HFFc6 (cell line): ENCODE data around the gene MON1A. TPM values are rescaled to one million over a fixed set of nuclear protein-coding genes. Genes with fewer than 3 reads are reported as not detected.
"Not testable (repeated sequence)": the region's sequence is repeated elsewhere in the genome, so short reads cannot be mapped to it uniquely, and the experiment has no call there.

ENCODE experiments used
- DNase-seq: peaks from one replicate; pipeline ENCODE4 v3.0.0-alpha.2; 2018
- H3K27ac Mint-ChIP-seq: 2 replicates; pipeline ENCODE4 v1.8.0; 2020; ENCODE audit warnings: mild to moderate bottlenecking, mixed read lengths
- H3K27me3 Mint-ChIP-seq: 2 replicates; pipeline ENCODE4 v1.8.0; 2021; ENCODE audit warnings: mild to moderate bottlenecking, moderate library complexity, mixed read lengths; ENCODE audit not compliant: insufficient read depth
- H3K36me3 Mint-ChIP-seq: 2 replicates; pipeline ENCODE4 v1.8.0; 2021; ENCODE audit warnings: low read depth, mixed read lengths
- H3K4me1 Mint-ChIP-seq: 2 replicates; pipeline ENCODE4 v1.8.0; 2020; ENCODE audit warnings: low read depth, mixed read lengths
- H3K4me3 Mint-ChIP-seq: 2 replicates; pipeline ENCODE4 v1.8.0; 2020; ENCODE audit warnings: mild to moderate bottlenecking, moderate library complexity, mixed read lengths
- H3K9me3 Mint-ChIP-seq: 2 replicates; pipeline ENCODE4 v1.8.0; 2020; ENCODE audit warnings: mild to moderate bottlenecking, mixed read lengths
- CTCF ChIP-seq: fragments of 200-600 bp; sonication (generic); IDR thresholded peaks from 2 replicates; pipeline ENCODE4 v1.5.0; 2021; ENCODE audit warnings: antibody characterized with exemption, mild to moderate bottlenecking
- total RNA-seq, 6 experiments: library from RNA; stranded (reverse); fragmentation: NEBNext Ultra II Directional; extraction: Animal tissue kit (Norgen Biotek cat#: 25700); gene quantifications; 2 replicates in 1 of 6; 3 replicates in 5 of 6; pipeline ENCODE4 v1.2.3, GENCODE V29; 2021

The MON1A gene
- total RNA-seq, 6 experiments from 2014 or later = 13.6 to 20.3 (median 15.7) TPM

DNA sequence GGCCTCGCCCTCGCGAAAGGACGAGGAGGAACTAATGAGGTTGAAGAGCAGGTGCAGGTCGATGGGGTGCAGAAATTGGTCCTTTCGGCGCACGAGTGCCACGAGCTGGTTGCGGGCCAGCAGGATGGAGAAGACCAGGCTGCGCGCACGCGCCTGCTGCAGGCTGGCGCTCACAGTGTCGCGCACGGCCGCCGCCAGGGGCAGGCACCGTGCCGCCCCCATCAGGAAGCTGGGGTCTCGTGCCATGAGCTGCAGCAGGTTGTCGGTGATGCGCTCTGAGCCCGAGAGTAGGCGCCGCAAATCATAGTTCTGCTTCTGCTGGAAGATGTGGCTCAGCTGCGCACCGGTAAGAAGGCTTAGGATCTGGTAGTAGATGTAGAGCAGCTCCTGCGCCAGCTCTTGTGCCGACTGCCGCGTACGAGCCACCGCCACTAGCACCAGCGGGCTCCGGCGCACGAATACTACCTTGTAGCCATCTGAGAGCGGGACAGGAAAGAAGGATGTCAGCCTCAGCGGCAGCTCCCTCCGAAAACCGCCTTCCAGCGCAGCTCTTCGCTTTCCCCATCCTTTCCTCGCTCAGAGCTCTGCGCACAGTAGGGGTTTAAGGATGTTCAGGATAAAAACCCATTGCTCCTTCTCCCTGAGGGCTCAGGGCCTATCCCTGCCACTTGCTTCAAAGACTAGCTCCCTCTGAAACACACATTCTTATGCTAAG lies 19.0 kb downstream of the MON1A start:
- peaks cover 3% of the 10 kb centered on the region for H3K27me3 Mint-ChIP-seq
- no peak for DNase-seq
- no peak overlapping the region for H3K27ac Mint-ChIP-seq
- no peak for TF ChIP-seq CTCF
- no peak overlapping the region for H3K4me3 Mint-ChIP-seq
- H3K36me3 Mint-ChIP-seq = peaks cover 4% of the 10 kb centered on the region; the same call in 1 of the 2 replicates
- peaks cover 12% of the 10 kb centered on the region for H3K4me1 Mint-ChIP-seq
- no peaks in the 10 kb centered on the region for H3K9me3 Mint-ChIP-seq

GRCh38 chr3:49908373-49909199 lies 21.0 kb downstream of the MON1A start:
- TF ChIP-seq CTCF = no peak
- Mint-ChIP-seq H3K4me3 (no peak overlapping the region), H3K27me3 (peaks cover 3% of the 10 kb centered on the region), H3K36me3 (peaks cover 4% of the 10 kb centered on the region; the same call in 1 of the 2 replicates), H3K27ac (no peak overlapping the region), H3K4me1 (peaks cover 13% of the 10 kb centered on the region), H3K9me3 (no peaks in the 10 kb centered on the region)
- no peak for DNase-seq

DNA sequence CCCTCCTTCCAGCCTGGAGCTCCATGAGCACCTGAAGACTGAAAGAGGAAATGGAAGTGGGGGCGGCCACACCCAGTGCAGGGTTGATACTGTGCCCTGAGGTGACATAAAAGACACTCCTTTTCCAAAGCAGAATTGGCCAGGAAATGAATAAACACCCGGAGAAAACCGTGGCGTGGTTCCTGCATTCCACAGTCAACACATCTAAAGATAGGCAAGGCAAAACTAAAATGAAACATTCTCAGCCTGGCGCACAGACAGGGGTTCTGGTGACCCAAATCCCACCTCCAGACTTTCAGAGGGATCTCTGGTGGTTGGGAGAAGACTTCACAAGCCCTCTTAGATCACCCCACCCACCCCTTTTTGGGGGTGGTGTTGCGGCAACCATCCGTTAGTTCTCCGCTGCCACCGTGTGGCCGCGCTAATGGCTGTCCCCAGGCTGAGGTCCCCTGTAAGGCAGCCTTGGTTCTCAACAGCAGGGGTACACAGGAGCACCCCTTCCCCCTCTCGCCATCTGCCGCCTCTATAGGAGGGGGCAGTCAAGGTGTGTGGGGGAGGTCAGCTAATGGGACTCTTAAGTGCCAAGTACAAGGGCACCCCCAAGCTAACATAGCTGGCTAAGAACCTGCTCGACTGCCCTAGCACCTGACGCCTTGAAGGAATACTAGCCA lies 23.4 kb downstream of the MON1A start:
- TF ChIP-seq CTCF = peak; percentile 80
- H3K9me3 Mint-ChIP-seq = no peaks in the 10 kb centered on the region
- H3K27me3 Mint-ChIP-seq = peaks cover 3% of the 10 kb centered on the region
- peak overlapping the region; percentile 87 for H3K4me3 Mint-ChIP-seq
- peaks cover 4% of the 10 kb centered on the region; the same call in 1 of the 2 replicates for H3K36me3 Mint-ChIP-seq
- H3K27ac Mint-ChIP-seq = peak overlapping the region; percentile 60
- peaks cover 17% of the 10 kb centered on the region for H3K4me1 Mint-ChIP-seq
- peak; percentile 19 for DNase-seq

GRCh38 chr3:49904448-49904847 lies 25.2 kb downstream of the MON1A start:
- H3K27me3 Mint-ChIP-seq, H3K27ac Mint-ChIP-seq, H3K36me3 Mint-ChIP-seq, H3K4me3 Mint-ChIP-seq, H3K9me3 Mint-ChIP-seq, DNase-seq: not testable (repeated sequence)
- peaks cover 23% of the 10 kb centered on the region for H3K4me1 Mint-ChIP-seq

- Mint-ChIP-seq H3K9me3 (no peaks in the 10 kb centered on the region), H3K27me3 (no peaks in the 10 kb centered on the region), H3K4me1 (peaks cover 23% of the 10 kb centered on the region), H3K27ac (no peak within 1 kb of the TSS), H3K4me3 (no peak within 1 kb of the TSS), H3K36me3 (no peaks in the 10 kb centered on the region)
- DNase-seq = no peak
- no peak for TF ChIP-seq CTCF
Observed at GRCh38 chr3:49903451-49904424, 25.9 kb downstream of the MON1A start, which contains the start of gene MST1R. Gene MST1R (minus strand): TSS chr3:49903873. CDS start chr3:49903609, 264 bp downstream.
